A549 (cell line): Measurements from ENCODE around the gene CAMTA1. TPM values are rescaled to one million over a fixed set of nuclear protein-coding genes. Genes with fewer than 3 reads are reported as not detected.

Experiments
- ATAC-seq, 2 experiments: fragments of 200-7000 bp in 1 of 2; fragments of >200 bp in 1 of 2; cut with Nextera tagmentation in 1 of 2; cut with Tn5 transposase in 1 of 2; 3 replicates each; pipeline versions ENCODE4 v1.8.0 to v1.9.1; 2018 to 2020; ENCODE audit warnings: mild to moderate bottlenecking in 1 of 2, moderate library complexity in 1 of 2
- CTCF ChIA-PET: fragments of 300-600 bp; sonication (Branson Sonifier 250); formaldehyde crosslinking; extraction: SDS; loops from one replicate; lab custom pipeline; 2021; ENCODE audit warnings: antibody characterized with exemption, inconsistent platforms; lab: Yijun Ruan, JAX
- POLR2A ChIA-PET: fragments of 350-600 bp; formaldehyde crosslinking; extraction: SDS; loops from one replicate; lab custom pipeline; 2021; ENCODE audit warnings: antibody characterized with exemption, inconsistent platforms; lab: Yijun Ruan, JAX
- DNase-seq, 2 experiments: peaks; one replicate each; pipeline versions ENCODE4 v3.0.0 to v3.0.0-alpha.2; 2011 to 2016; ENCODE audit warnings: low read depth in 1 of 2, low spot score in 1 of 2
- FAIRE-seq: peaks from 2 replicates; lab custom pipeline; 2011; peaks lifted over from hg19 to GRCh38; lab: Jason Lieb, UNC
- H3K27ac ChIP-seq, 2 experiments: fragments of >200 bp; sonication (Bioruptor Twin); formaldehyde crosslinking; 3 replicates each; pipeline ENCODE4 v1.5.1; 2016 to 2017
- H3K4me1 ChIP-seq: fragments of >200 bp; sonication (Bioruptor Twin); formaldehyde crosslinking; 3 replicates; pipeline ENCODE4 v1.6.1; 2016
- H3K4me2 ChIP-seq: fragments of >200 bp; sonication (Bioruptor Twin); formaldehyde crosslinking; 3 replicates; pipeline ENCODE4 v1.6.1; 2016
- H3K4me3 ChIP-seq: fragments of >200 bp; sonication (Bioruptor Twin); formaldehyde crosslinking; 3 replicates; pipeline ENCODE4 v1.5.1; 2016
- H3K9me3 ChIP-seq: fragments of >200 bp; sonication (Bioruptor Twin); formaldehyde crosslinking; 3 replicates; pipeline ENCODE4 v1.6.1; 2016
- BHLHE40 ChIP-seq: IDR thresholded peaks from 2 replicates; pipeline ENCODE4 v1.6.1; 2012; ENCODE audit warnings: low read depth, low read length, inconsistent platforms
- CBX2 ChIP-seq: fragments of 200-600 bp; sonication (generic); IDR thresholded peaks from 2 replicates; pipeline ENCODE4 v1.6.1; 2016; ENCODE audit warnings: low read depth, mild to moderate bottlenecking, borderline replicate concordance
- CTCF ChIP-seq: fragments of >200 bp; sonication (Bioruptor Twin); formaldehyde crosslinking; IDR thresholded peaks from 3 replicates; pipeline ENCODE4 v1.5.1; 2016
- EHF ChIP-seq: fragments of 250-450 bp; sonication (Bioruptor Pico); IDR thresholded peaks from 2 replicates; pipeline ENCODE4 v1.5.0; 2020; ENCODE audit warnings: mild to moderate bottlenecking
- FOXS1 ChIP-seq: fragments of 250-450 bp; sonication (Bioruptor Pico); IDR thresholded peaks from 2 replicates; pipeline ENCODE4 v1.5.0; 2020; ENCODE audit warnings: mild to moderate bottlenecking, moderate library complexity
- GATA3 ChIP-seq: IDR thresholded peaks from 2 replicates; pipeline ENCODE4 v1.6.1; 2012; ENCODE audit warnings: borderline replicate concordance
- HMGXB4 ChIP-seq: fragments of 250-450 bp; sonication (Bioruptor Pico); IDR thresholded peaks from 2 replicates; pipeline ENCODE4 v1.5.0; 2021; ENCODE audit warnings: mild to moderate bottlenecking, moderate library complexity, borderline replicate concordance
- HOXB5 ChIP-seq: fragments of 250-450 bp; sonication (Bioruptor Pico); IDR thresholded peaks from 2 replicates; pipeline ENCODE4 v1.5.0; 2020; ENCODE audit warnings: mild to moderate bottlenecking, moderate library complexity
- JUN ChIP-seq, 2 experiments: fragments of >200 bp; sonication (Bioruptor Twin); formaldehyde crosslinking; IDR thresholded peaks; 2 replicates in 1 of 2; 3 replicates in 1 of 2; pipeline ENCODE4 v1.6.1; 2016 to 2017
- MAFK ChIP-seq: fragments of 450-650 bp; IDR thresholded peaks from 2 replicates; pipeline ENCODE4 v1.6.1; 2014; ENCODE audit not compliant: partially characterized antibody
- MAX ChIP-seq: IDR thresholded peaks from 2 replicates; pipeline ENCODE4 v1.6.1; 2012
- MAZ ChIP-seq: fragments of 150-350 bp; IDR thresholded peaks from 2 replicates; pipeline ENCODE4 v1.6.1; 2014; ENCODE audit warnings: antibody characterized with exemption, low read depth, low read length, borderline replicate concordance
- NFE2L2 ChIP-seq: fragments of 150-350 bp; conservative IDR thresholded peaks from 2 replicates; pipeline ENCODE4 v1.6.1; 2014; ENCODE audit warnings: low read length
- NPAS2 ChIP-seq: fragments of 250-450 bp; sonication (Bioruptor Pico); IDR thresholded peaks from 2 replicates; pipeline ENCODE4 v1.8.0; 2022; ENCODE audit warnings: mild to moderate bottlenecking, moderate library complexity, borderline replicate concordance
- NR3C1 ChIP-seq: fragments of >200 bp; sonication (Bioruptor Twin); formaldehyde crosslinking; IDR thresholded peaks from 3 replicates; pipeline ENCODE4 v1.6.1; 2017
- PBX3 ChIP-seq: IDR thresholded peaks from 2 replicates; pipeline ENCODE4 v1.6.1; 2012
- PHF8 ChIP-seq: fragments of 200-600 bp; sonication (generic); IDR thresholded peaks from 2 replicates; pipeline ENCODE4 v1.6.1; 2016; ENCODE audit warnings: low read depth, mild to moderate bottlenecking, antibody characterized with exemption, moderate library complexity, borderline replicate concordance
- REST ChIP-seq: fragments of 200-600 bp; sonication (generic); IDR thresholded peaks from 2 replicates; pipeline ENCODE4 v1.6.1; 2016; ENCODE audit warnings: antibody characterized with exemption, mild to moderate bottlenecking, moderate library complexity
- RNF2 ChIP-seq: fragments of 200-600 bp; sonication (generic); IDR thresholded peaks from 2 replicates; pipeline ENCODE4 v1.6.1; 2016; ENCODE audit warnings: low read depth, mild to moderate bottlenecking, antibody characterized with exemption, moderate library complexity, borderline replicate concordance
- TFCP2L1 ChIP-seq: fragments of 250-450 bp; sonication (Bioruptor Pico); IDR thresholded peaks from 2 replicates; pipeline ENCODE4 v1.5.0; 2021; ENCODE audit warnings: mild to moderate bottlenecking
- WGBS: methylation state at CpG from one replicate; pipeline ENCODE4 v1.1.6; 2017; ENCODE audit errors: missing lambda C conversion rate; 5-methylcytosine and 5-hydroxymethylcytosine counted together
- polyA plus RNA-seq, 4 experiments: library from polyadenylated mRNA; depleted of rRNA in 3 of 4; stranded (reverse); fragments of >200 nt; fragmentation: RNase III in 1 of 4; extraction: RNeasy Plus Mini Kit Qiagen cat#74134 plus additional on column Dnase treatment in 1 of 4; gene quantifications; 2 replicates in 3 of 4; 3 replicates in 1 of 4; pipeline ENCODE4 v1.2.3, GENCODE V29; 2011 to 2017

CAMTA1 gene
- polyA plus RNA-seq, 2 of the 4 experiments (the other 2 are of a cell fraction): 58.8 to 75.0 TPM

GRCh38 chr1:7505771-7506453 lies 720.7 kb downstream of the CAMTA1 start (continued):
- no peak for TF ChIP-seq NFE2L2
- TF ChIP-seq NPAS2 (CRISPR knock-in tag): no peak
- TF ChIP-seq TFCP2L1 (CRISPR knock-in tag): no peak
- no peak for TF ChIP-seq CBX2

- no peak for FAIRE-seq
- CTCF ChIA-PET: no interaction called here
Measured at GRCh38 chr1:7506454-7507284, 721.4 kb downstream of the CAMTA1 start.

More at GRCh38 chr1:7506454-7507284, 721.4 kb downstream of the CAMTA1 start:
- POLR2A ChIA-PET: no interaction called here
- Histone ChIP-seq H3K27ac (no peak overlapping the region), H3K9me3 (no peaks in the 10 kb centered on the region), H3K4me3 (no peak overlapping the region), H3K4me1 (peaks cover 26% of the 10 kb centered on the region), H3K4me2 (no peak overlapping the region)
- DNase-seq (no peak), ATAC-seq (no peak)
- TF ChIP-seq REST (no peak), MAX (no peak), EHF (CRISPR knock-in tag) (no peak), FOXS1 (CRISPR knock-in tag) (no peak), MAFK (no peak), PBX3 (no peak), CBX2 (no peak), NR3C1 (no peak), CTCF (no peak), HOXB5 (CRISPR knock-in tag) (no peak), MAZ (no peak), BHLHE40 (no peak), NPAS2 (CRISPR knock-in tag) (no peak), HMGXB4 (CRISPR knock-in tag) (no peak), GATA3 (no peak), JUN (IDR thresholded peaks at IDR 0.05) (no peak), RNF2 (no peak), TFCP2L1 (CRISPR knock-in tag) (no peak), PHF8 (no peak)
- WGBS: 88% methylated on average over 10 of the region's 10 CpGs
